Measurements from ENCODE around the gene LSP1.

Gene LSP1

GRCh38 chr11:1825785-1826451, 27.0 kb upstream of the LSP1 start:
- no peak overlapping the region for H3K4me3 ChIP-seq (ENCODE audit: low read depth, low read length)
- no peak for TF ChIP-seq CTCF (IDR thresholded peaks at IDR 0.05; ENCODE audit: low read depth, low read length)

GRCh38 chr11:1826552-1827094, 26.3 kb upstream of the LSP1 start:
- no peak for TF ChIP-seq CTCF (IDR thresholded peaks at IDR 0.05; ENCODE audit: low read depth, low read length)
- H3K4me3 ChIP-seq (ENCODE audit: low read depth, low read length) = no peak overlapping the region

GRCh38 chr11:1827095-1827813, 25.6 kb upstream of the LSP1 start:
- no peak overlapping the region for H3K4me3 ChIP-seq (ENCODE audit: low read depth, low read length)
- no peak for TF ChIP-seq CTCF (IDR thresholded peaks at IDR 0.05; ENCODE audit: low read depth, low read length)

GRCh38 chr11:1827931-1828330, 25.0 kb upstream of the LSP1 start:
- TF ChIP-seq CTCF (IDR thresholded peaks at IDR 0.05; ENCODE audit: low read depth, low read length) = no peak
- no peak overlapping the region for H3K4me3 ChIP-seq (ENCODE audit: low read depth, low read length)

GRCh38 chr11:1828542-1828941, 24.3 kb upstream of the LSP1 start:
- no peak overlapping the region for H3K4me3 ChIP-seq (ENCODE audit: low read depth, low read length)
- TF ChIP-seq CTCF (IDR thresholded peaks at IDR 0.05; ENCODE audit: low read depth, low read length) = no peak

GRCh38 chr11:1829039-1829820, 23.7 kb upstream of the LSP1 start:
- no peak for TF ChIP-seq CTCF (IDR thresholded peaks at IDR 0.05; ENCODE audit: low read depth, low read length)
- H3K4me3 ChIP-seq (ENCODE audit: low read depth, low read length) = no peak overlapping the region
